VCaP (cell line): ENCODE data around the gene ARFIP1.

Experiments
- H3K27ac ChIP-seq: fragments of 450-650 bp; 2 replicates; pipeline ENCODE4 v1.5.1; 2017
- CTCF ChIP-seq: fragments of 450-650 bp; conservative IDR thresholded peaks from 2 replicates; pipeline ENCODE4 v1.5.1; 2017; ENCODE audit warnings: mild to moderate bottlenecking, moderate library complexity

ARFIP1 gene

GRCh38 chr4:152777488-152777887 is 2.3 kb upstream of the ARFIP1 start:
- H3K27ac ChIP-seq = no peak overlapping the region
- TF ChIP-seq CTCF = no peak

- TF ChIP-seq CTCF = no peak
- H3K27ac ChIP-seq = peak overlapping the region; percentile 87
These were observed 870 bp upstream of the ARFIP1 start for GRCh38 chr4:152778656-152779512.

DNA sequence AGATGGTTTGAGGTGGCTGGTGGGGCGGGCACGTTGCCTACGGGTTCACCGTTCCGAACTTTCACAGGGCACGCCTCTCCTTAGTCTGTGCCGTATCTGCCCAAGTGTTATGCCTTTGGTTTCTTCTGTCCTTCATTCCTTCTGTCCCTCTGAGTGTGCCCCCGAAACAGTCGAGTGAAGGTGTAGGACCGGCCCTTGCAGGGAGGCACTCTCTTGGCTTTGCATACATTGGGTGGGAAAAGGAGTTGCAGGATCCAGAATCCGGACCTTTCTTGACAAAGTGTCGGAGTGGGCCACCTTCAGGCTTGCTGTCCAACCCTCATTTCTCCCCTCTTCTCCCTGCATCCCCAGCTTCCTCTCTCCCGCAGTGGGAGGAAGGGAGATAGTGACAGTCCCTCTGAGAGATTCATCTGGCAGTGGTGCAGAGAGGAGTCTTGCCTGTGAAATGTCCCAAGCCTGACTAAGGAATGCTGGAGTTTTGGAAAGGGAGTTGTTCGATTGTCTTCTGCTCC is 569 bp downstream of the ARFIP1 start:
- TF ChIP-seq CTCF = no peak
- peak overlapping the region; percentile 87 for H3K27ac ChIP-seq

DNA sequence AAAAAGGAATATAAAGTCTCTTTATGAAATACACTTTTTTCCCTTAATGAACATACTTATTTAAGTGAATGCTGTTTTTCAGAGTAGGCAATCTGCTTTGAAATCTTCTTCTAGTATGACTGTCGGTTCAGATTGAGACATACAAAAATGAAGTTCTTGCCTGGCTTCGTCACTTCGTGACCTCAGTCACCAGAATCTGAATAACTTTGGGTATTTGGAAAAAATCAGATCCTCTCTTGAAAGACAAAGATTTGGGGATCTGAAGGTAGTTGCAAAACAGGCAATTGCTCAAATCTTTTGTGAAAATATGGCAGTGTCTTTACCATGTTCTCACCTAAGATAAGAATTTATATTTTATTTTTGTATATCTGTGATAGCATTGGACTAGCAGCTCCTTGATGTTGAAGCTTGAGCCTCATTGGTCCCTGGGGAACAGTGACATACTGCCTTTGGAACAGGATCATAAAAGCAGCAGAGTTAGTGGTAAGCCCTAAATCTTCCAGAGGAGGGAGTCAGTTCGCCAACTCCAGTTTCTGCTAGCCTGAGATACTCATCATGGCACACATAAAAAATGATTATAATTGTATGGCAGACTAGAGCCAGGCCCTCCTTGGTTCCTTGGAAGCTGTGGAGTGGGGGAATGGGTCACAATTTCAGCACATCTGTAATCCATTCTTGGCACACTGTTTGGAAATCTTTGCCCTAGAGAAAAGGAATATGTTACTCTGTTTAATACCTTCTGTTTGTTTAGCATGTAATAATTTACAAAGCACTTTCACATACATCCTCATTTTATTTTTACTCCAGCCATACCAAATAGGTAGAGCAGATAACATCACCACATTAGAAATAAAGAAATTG is 5.0 kb downstream of the ARFIP1 start:
- peak overlapping the region; percentile 35 for H3K27ac ChIP-seq
- TF ChIP-seq CTCF = peak; percentile 60

DNA sequence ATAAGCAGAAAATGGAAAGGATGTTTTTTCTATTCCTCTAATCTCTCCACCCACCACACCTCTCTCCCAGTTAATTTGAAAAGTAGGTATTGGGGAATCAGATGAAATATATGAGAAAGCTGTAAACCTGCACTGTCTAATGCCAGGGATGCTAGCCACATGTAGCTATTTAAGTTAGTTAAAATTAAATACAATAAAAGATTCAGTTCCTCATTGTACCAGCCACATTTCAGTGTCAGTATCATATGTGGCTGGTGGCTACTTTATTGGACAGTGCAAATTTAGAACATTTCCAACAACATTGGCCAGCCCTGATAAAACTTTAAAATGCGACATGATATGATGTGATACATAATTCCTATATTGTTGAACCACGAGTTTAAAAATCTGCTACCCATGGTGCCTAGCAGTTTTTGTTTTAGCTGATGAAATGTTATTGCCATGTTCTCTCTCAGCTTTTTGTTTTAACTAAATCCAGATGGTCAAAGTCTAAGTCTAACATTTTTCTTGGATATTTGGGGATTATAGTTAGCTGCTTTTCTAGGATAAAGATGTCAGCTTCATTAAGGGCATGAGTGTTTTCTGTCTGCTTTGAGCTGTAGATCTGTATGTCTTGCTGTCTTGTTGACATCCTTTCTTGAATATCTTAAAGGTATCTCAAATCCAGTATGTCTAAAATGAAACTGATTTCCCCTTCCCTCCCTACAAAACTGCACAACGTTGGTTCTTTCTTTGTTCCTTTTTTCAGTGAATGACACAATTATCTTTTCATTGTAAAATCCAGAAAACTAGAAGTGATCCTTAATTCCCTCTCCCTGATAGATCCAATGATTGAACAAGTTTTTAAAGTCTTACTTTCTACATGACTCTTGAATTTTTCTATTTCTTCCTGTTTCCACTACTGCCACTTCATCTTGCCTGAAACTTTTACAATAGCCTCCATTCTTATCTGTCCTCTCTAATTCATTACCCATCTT is 6.2 kb downstream of the ARFIP1 start:
- H3K27ac ChIP-seq = peak overlapping the region; percentile 35
- TF ChIP-seq CTCF = no peak

DNA sequence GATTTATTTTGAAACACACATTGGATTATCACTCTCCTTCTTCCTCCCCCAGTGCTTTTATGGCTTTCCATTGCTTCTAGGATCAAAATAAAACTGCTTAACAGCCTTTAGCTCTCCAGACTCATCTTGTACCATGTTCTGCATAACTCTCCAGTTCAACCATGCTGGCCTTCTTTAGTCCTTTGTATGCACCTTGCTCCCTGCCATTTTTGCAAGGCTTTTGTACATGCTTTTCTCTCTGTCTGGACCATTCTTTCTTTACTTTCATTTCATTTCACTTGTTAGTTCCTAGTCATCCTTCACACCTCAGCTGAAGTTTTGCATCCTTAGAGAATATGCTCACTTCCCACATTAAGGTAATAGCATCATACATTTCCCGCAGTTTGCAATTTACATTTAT is 6.9 kb downstream of the ARFIP1 start:
- H3K27ac ChIP-seq = no peak overlapping the region
- no peak for TF ChIP-seq CTCF
